ENCODE data around the gene C4A. TPM values are rescaled to one million over a fixed set of nuclear protein-coding genes. Genes with fewer than 3 reads are reported as not detected.
"Not testable (repeated sequence)": the region's sequence is repeated elsewhere in the genome, so short reads cannot be mapped to it uniquely, and the experiment has no call there.

Gene C4A
- total RNA-seq, 1 donor from 2014 or later, result 26.2 TPM

- DNase-seq (ENCODE audit: low spot score), result peak; percentile 44
Observed at GRCh38 chr6:32047855-32048766, 66.3 kb downstream of the C4A start.

- DNase-seq (ENCODE audit: low spot score), result not testable (repeated sequence)
Observed at GRCh38 chr6:32049149-32049548, 67.3 kb downstream of the C4A start.

GRCh38 chr6:32049736-32050135 lies 67.9 kb downstream of the C4A start:
- not testable (repeated sequence) for DNase-seq (ENCODE audit: low spot score)

- DNase-seq (ENCODE audit: low spot score), result no peak
Observed at GRCh38 chr6:32050562-32050961, 68.7 kb downstream of the C4A start.

Other genes starting within 250 kb of the C4A start
- 203 TPM for gene CLIC1, start 245.5 kb upstream of the C4A start, total RNA-seq (ENCODE audit: insufficient read depth, low replicate concordance)
- 8.2 TPM for gene MSH5, start 242.1 kb upstream of the C4A start, total RNA-seq (ENCODE audit: insufficient read depth, low replicate concordance)
- not detected for gene SAPCD1, start 219.4 kb upstream of the C4A start, total RNA-seq (ENCODE audit: insufficient read depth, low replicate concordance)
- gene VWA7, start 204.7 kb upstream of the C4A start, total RNA-seq (ENCODE audit: insufficient read depth, low replicate concordance), result not detected
- 18.8 TPM for gene VARS1, start 186.3 kb upstream of the C4A start, total RNA-seq (ENCODE audit: insufficient read depth, low replicate concordance)
- 28.9 TPM for gene LSM2, start 175.1 kb upstream of the C4A start, total RNA-seq (ENCODE audit: insufficient read depth, low replicate concordance)
- 1.4 TPM for gene HSPA1L, start 166.8 kb upstream of the C4A start, total RNA-seq (ENCODE audit: insufficient read depth, low replicate concordance)
- 84.7 TPM for gene HSPA1A, start 166.5 kb upstream of the C4A start, total RNA-seq (ENCODE audit: insufficient read depth, low replicate concordance)
- gene HSPA1B, start 154.3 kb upstream of the C4A start, total RNA-seq (ENCODE audit: insufficient read depth, low replicate concordance), result 37.3 TPM
- 47.9 TPM for gene NEU1, start 119.2 kb upstream of the C4A start, total RNA-seq (ENCODE audit: insufficient read depth, low replicate concordance)
- 0.96 TPM for gene SLC44A4, start 103.1 kb upstream of the C4A start, total RNA-seq (ENCODE audit: insufficient read depth, low replicate concordance)
- 33.9 TPM for gene EHMT2, start 84.4 kb upstream of the C4A start, total RNA-seq (ENCODE audit: insufficient read depth, low replicate concordance)
- gene ZBTB12, start 80.0 kb upstream of the C4A start, total RNA-seq (ENCODE audit: insufficient read depth, low replicate concordance), result 1.9 TPM
- 27.0 TPM for gene C2, start 54.3 kb upstream of the C4A start, total RNA-seq (ENCODE audit: insufficient read depth, low replicate concordance)
- 34.7 TPM for gene CFB, start 36.0 kb upstream of the C4A start, total RNA-seq (ENCODE audit: insufficient read depth, low replicate concordance)
- gene NELFE, start 23.1 kb upstream of the C4A start, total RNA-seq (ENCODE audit: insufficient read depth, low replicate concordance), result 54.9 TPM
- gene SKIC2, start 22.9 kb upstream of the C4A start, total RNA-seq (ENCODE audit: insufficient read depth, low replicate concordance), result 34.7 TPM
- 13.2 TPM for gene DXO, start 9.9 kb upstream of the C4A start, total RNA-seq (ENCODE audit: insufficient read depth, low replicate concordance)
- gene C4B, start 32.7 kb downstream of the C4A start, total RNA-seq (ENCODE audit: insufficient read depth, low replicate concordance), result 32.3 TPM
- gene CYP21A2, start 56.4 kb downstream of the C4A start, total RNA-seq (ENCODE audit: insufficient read depth, low replicate concordance), result not detected
- gene TNXB, start 127.3 kb downstream of the C4A start, total RNA-seq (ENCODE audit: insufficient read depth, low replicate concordance), result 24.1 TPM
- 14.4 TPM for gene ATF6B, start 146.2 kb downstream of the C4A start, total RNA-seq (ENCODE audit: insufficient read depth, low replicate concordance)
- gene FKBPL, start 148.2 kb downstream of the C4A start, total RNA-seq (ENCODE audit: insufficient read depth, low replicate concordance), result 1.2 TPM
- gene PRRT1, start 169.9 kb downstream of the C4A start, total RNA-seq (ENCODE audit: insufficient read depth, low replicate concordance), result 1.2 TPM
- gene PPT2, start 172.1 kb downstream of the C4A start, total RNA-seq (ENCODE audit: insufficient read depth, low replicate concordance), result 9.6 TPM
- 1.9 TPM for gene EGFL8, start 182.5 kb downstream of the C4A start, total RNA-seq (ENCODE audit: insufficient read depth, low replicate concordance)
- gene AGPAT1, start 194.0 kb downstream of the C4A start, total RNA-seq (ENCODE audit: insufficient read depth, low replicate concordance), result 11.1 TPM
- 29.4 TPM for gene RNF5, start 196.3 kb downstream of the C4A start, total RNA-seq (ENCODE audit: insufficient read depth, low replicate concordance)
- gene AGER, start 202.2 kb downstream of the C4A start, total RNA-seq (ENCODE audit: insufficient read depth, low replicate concordance), result 2.9 TPM
- gene PBX2, start 208.1 kb downstream of the C4A start, total RNA-seq (ENCODE audit: insufficient read depth, low replicate concordance), result 42.6 TPM
- gene GPSM3, start 210.6 kb downstream of the C4A start, total RNA-seq (ENCODE audit: insufficient read depth, low replicate concordance), result 1.2 TPM
- gene NOTCH4, start 242.0 kb downstream of the C4A start, total RNA-seq (ENCODE audit: insufficient read depth, low replicate concordance), result 6.7 TPM

Measured in umbilical cord (tissue), 2 donors.